Measurements from ENCODE around the gene GABRB2. TPM values are rescaled to one million over a fixed set of nuclear protein-coding genes. Genes with fewer than 3 reads are reported as not detected.

The GABRB2 gene
- polyA plus RNA-seq, result not detected

GRCh38 chr5:161546470-161547301, at the start of gene GABRB2:
Gene GABRB2 (minus strand): TSS chr5:161546725. CDS start chr5:161546643, 82 bp downstream.
- peaks cover 7 to 13% (median 10%) of the 10 kb centered on the region in 3 donors for H3K4me1 Mint-ChIP-seq
- H3K9me3 Mint-ChIP-seq, result peaks cover 1 to 7% (median 3%) of the 10 kb centered on the region in 3 donors
- peaks cover 1% of the 10 kb centered on the region for H3K36me3 Mint-ChIP-seq
- peak within 1 kb of the TSS; percentile 65 to 94 (median 86) for H3K4me3 Mint-ChIP-seq
- H3K27me3 Mint-ChIP-seq, result peaks cover 41% of the 10 kb centered on the region
- no peak within 1 kb of the TSS for H3K27ac Mint-ChIP-seq

- H3K9me3 Mint-ChIP-seq, result peaks cover 2 to 8% (median 6%) of the 10 kb centered on the region in 3 donors
- H3K36me3 Mint-ChIP-seq, result peaks cover 2% of the 10 kb centered on the region
- H3K4me1 Mint-ChIP-seq, result no peaks in the 10 kb centered on the region
- H3K27ac Mint-ChIP-seq, result no peak overlapping the region
- no peaks in the 10 kb centered on the region for H3K27me3 Mint-ChIP-seq
- H3K4me3 Mint-ChIP-seq, result no peak overlapping the region
These were observed 39.3 kb upstream of the GABRB2 start for GRCh38 chr5:161585798-161586197.

- Mint-ChIP-seq H3K27ac (no peak overlapping the region), H3K9me3 (peaks cover 0 to 5% (median 2%) of the 10 kb centered on the region in 3 donors), H3K4me1 (no peaks in the 10 kb centered on the region), H3K27me3 (no peaks in the 10 kb centered on the region), H3K4me3 (no peak overlapping the region), H3K36me3 (no peaks in the 10 kb centered on the region)
These were observed 34.1 kb upstream of the GABRB2 start for GRCh38 chr5:161580621-161581020.

- H3K27ac Mint-ChIP-seq, result no peak overlapping the region
- H3K36me3 Mint-ChIP-seq, result no peaks in the 10 kb centered on the region
These were observed 26.4 kb upstream of the GABRB2 start for GRCh38 chr5:161572914-161573313.

GRCh38 chr5:161566081-161566480, 19.6 kb upstream of the GABRB2 start:
- Mint-ChIP-seq H3K4me1 (no peaks in the 10 kb centered on the region), H3K4me3 (no peak overlapping the region), H3K9me3 (peaks cover 0 to 6% (median 4%) of the 10 kb centered on the region in 3 donors), H3K27ac (no peak overlapping the region), H3K27me3 (no peaks in the 10 kb centered on the region), H3K36me3 (no peaks in the 10 kb centered on the region)

More at GRCh38 chr5:161572914-161573313, 26.4 kb upstream of the GABRB2 start:
- Mint-ChIP-seq H3K4me3 (no peak overlapping the region), H3K9me3 (peaks cover 2 to 5% (median 3%) of the 10 kb centered on the region in 3 donors), H3K4me1 (no peaks in the 10 kb centered on the region), H3K27me3 (no peaks in the 10 kb centered on the region)

DNA sequence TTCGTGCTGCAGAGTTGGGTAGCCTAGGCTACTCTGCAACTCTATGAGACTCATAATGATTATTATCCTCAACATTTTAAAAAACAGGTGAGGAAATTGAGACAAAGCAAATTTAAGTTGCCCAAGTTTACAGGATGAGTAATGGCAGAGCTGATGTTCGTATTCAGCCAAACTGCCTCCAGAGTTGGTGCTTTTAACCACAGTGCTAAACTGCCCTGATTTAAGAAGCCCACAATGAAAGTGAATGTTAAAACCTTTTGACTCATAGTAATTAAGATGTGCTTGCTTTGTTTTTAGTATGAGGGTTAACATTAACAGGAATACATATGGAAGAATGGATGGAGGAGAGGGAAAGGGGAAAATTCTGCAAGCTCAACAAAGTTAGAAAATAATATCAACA, 15.9 kb upstream of the GABRB2 start:
- H3K9me3 Mint-ChIP-seq, result peaks cover 0 to 4% (median 3%) of the 10 kb centered on the region in 3 donors
- H3K27ac Mint-ChIP-seq, result no peak overlapping the region
- H3K4me3 Mint-ChIP-seq, result no peak overlapping the region
- H3K4me1 Mint-ChIP-seq, result no peaks in the 10 kb centered on the region
- H3K36me3 Mint-ChIP-seq, result no peaks in the 10 kb centered on the region
- no peaks in the 10 kb centered on the region for H3K27me3 Mint-ChIP-seq

DNA sequence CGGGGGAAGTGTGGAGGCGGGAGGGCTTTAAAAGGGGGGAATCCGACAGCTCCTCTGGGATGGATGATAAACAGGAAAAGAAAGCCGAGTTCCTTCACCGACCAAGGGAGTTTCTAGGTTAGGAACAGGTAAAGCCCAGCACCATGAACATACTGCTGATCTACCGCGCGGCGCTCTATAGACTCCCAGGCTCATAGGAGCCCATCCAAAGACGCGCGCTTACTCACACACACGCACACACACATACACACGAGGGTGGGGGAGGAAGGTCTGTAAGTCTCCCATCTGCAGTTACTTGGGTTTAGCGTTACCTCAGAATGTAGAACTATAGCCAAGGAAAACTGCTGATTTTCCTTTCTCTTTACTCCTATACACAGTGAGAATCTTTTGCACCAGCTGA, 2.6 kb upstream of the GABRB2 start:
- Mint-ChIP-seq H3K27me3 (peaks cover 41% of the 10 kb centered on the region), H3K27ac (no peak overlapping the region), H3K4me1 (peaks cover 7 to 13% (median 10%) of the 10 kb centered on the region in 3 donors), H3K9me3 (peaks cover 5 to 10% (median 9%) of the 10 kb centered on the region in 3 donors), H3K36me3 (no peaks in the 10 kb centered on the region), H3K4me3 (peak overlapping the region in 1 of 4 donors; percentile 54)

DNA sequence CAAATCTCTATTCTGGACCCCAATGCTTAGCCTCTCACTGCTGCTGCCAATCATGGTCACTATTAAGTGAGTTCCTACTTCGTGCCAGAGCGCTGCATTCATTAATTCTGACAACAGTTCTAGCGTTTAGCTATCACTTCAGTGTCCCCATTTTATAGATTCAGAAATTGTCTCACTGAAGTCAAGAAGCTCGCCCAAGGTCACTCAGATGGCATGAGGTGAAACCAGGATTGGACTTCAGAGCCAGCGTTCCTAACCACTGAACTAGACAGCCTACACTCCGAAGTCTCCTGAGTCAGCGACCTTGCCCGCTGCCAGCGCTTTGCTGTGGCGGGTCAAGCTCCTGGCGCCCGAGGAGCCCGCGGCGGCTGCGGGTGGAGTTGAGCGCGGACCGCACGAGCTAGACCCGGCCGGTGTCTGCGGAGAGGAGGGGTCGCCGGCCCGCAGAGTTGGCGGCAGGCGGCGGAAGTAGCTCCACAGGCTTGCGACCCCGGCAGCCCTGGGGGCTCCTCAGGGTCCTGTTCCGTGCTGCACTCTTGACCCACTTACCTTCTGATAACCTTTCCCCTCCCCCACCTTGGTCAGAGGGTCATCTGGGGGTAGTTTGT, 2.1 kb upstream of the GABRB2 start:
- Mint-ChIP-seq H3K9me3 (peaks cover 4 to 10% (median 6%) of the 10 kb centered on the region in 3 donors), H3K4me3 (peak overlapping the region in 3 of 4 donors; percentile 5 to 54 (median 16)), H3K36me3 (no peaks in the 10 kb centered on the region), H3K4me1 (peaks cover 7 to 13% (median 10%) of the 10 kb centered on the region in 3 donors), H3K27ac (no peak overlapping the region), H3K27me3 (peaks cover 42% of the 10 kb centered on the region)

DNA sequence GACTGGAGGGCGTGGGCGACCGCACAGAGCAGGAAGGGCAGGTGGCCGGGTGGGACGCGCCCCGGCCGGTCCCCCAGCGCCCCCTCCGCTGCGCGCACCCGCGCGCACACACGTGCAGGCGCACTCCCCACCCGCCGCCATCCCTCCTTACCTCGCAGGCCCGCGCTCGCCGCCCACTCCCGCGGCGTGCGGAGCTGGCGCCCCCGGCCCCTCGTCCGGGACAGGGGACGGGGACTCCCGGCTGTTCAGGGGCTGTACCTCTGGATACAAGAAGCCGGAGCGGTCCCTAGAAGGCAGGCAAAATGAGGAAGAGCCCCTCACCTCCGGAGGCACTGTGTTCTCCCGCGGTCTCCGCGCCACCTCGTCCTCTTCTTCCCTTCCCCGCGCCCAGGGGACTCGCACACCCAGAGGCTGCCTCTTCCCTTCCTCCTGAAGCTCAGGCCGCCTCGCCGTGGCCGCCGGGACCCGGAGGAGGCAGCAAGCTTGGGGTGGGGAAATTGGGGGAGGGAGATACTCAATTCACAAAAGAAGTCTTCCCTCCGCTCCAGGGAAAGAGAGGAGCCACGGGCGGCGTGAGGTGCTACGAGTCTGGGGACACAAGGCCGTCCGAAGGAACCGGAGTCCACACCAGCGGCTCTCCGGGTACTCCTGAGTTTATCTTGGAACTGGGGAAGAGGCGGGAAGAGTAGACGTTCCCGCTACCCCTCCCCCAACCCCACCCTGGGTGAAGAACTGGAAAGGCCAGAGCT, 1.4 kb upstream of the GABRB2 start:
- H3K27me3 Mint-ChIP-seq, result peaks cover 44% of the 10 kb centered on the region

DNA sequence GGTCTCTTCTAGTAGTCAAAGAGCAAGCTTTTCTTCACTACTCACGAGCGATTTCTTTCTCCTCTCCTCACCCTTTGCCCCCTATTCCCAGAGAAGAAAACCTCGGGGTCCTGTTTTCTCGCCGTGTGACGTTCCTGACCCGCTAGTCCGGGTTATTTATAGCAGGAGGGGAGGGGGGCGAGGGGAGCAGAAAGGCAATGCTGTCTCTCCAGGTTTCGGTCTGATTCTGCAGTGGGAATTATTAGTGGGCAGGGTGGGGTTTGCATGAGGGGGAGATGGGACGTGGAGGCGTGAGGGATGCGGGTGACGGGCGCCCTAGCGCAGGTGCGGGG, 847 bp upstream of the GABRB2 start:
- Mint-ChIP-seq H3K36me3 (peaks cover 1% of the 10 kb centered on the region), H3K27me3 (peaks cover 44% of the 10 kb centered on the region), H3K9me3 (peaks cover 4 to 8% (median 6%) of the 10 kb centered on the region in 3 donors), H3K4me1 (peaks cover 7 to 13% (median 10%) of the 10 kb centered on the region in 3 donors), H3K4me3 (peak overlapping the region in 3 of 4 donors; percentile 41 to 94 (median 81)), H3K27ac (no peak overlapping the region)

More for the DNA sequence above, 1.4 kb upstream of the GABRB2 start:
- Mint-ChIP-seq H3K27ac (no peak overlapping the region), H3K36me3 (peaks cover 1% of the 10 kb centered on the region), H3K4me3 (peak overlapping the region in 3 of 4 donors; percentile 41 to 94 (median 81)), H3K4me1 (peaks cover 7 to 13% (median 10%) of the 10 kb centered on the region in 3 donors), H3K9me3 (peaks cover 4 to 10% (median 6%) of the 10 kb centered on the region in 3 donors)

DNA sequence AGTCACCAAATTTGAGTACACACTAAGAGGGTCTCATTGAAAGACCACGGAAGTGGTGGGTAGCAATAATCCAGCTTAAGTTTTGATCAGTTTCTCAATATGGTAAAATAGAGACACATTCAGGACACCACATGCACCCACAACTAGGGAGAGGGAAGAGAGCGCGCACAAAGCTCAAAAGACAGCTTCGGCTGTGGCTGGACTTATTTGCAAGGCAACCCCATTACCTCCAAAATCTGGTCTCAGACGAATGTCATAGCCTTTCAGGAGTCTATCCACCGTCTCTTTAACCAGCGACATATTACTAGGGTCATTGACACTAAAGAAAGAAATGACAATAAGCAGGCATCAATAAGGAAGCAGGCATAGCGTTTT, 443 bp downstream of the GABRB2 start:
- peaks cover 0 to 7% (median 3%) of the 10 kb centered on the region in 3 donors for H3K9me3 Mint-ChIP-seq
- peak overlapping the region; percentile 65 to 94 (median 86) for H3K4me3 Mint-ChIP-seq
- peaks cover 1% of the 10 kb centered on the region for H3K36me3 Mint-ChIP-seq
- H3K27ac Mint-ChIP-seq, result no peak overlapping the region
- H3K27me3 Mint-ChIP-seq, result peaks cover 41% of the 10 kb centered on the region
- H3K4me1 Mint-ChIP-seq, result peaks cover 7 to 13% (median 10%) of the 10 kb centered on the region in 3 donors

GRCh38 chr5:161545344-161546094, 1.0 kb downstream of the GABRB2 start:
- peaks cover 42% of the 10 kb centered on the region for H3K27me3 Mint-ChIP-seq
- H3K9me3 Mint-ChIP-seq, result peaks cover 0 to 5% (median under 1%) of the 10 kb centered on the region in 3 donors
- H3K4me3 Mint-ChIP-seq, result peak overlapping the region in 3 of 4 donors; percentile 65 to 94 (median 93)
- H3K27ac Mint-ChIP-seq, result no peak overlapping the region
- H3K4me1 Mint-ChIP-seq, result peaks cover 7 to 13% (median 10%) of the 10 kb centered on the region in 3 donors
- H3K36me3 Mint-ChIP-seq, result peaks cover 1% of the 10 kb centered on the region

- H3K4me3 Mint-ChIP-seq, result no peak overlapping the region
- H3K36me3 Mint-ChIP-seq, result peaks cover 1% of the 10 kb centered on the region
- H3K4me1 Mint-ChIP-seq, result peaks cover 7 to 13% (median 10%) of the 10 kb centered on the region in 3 donors
These were observed 2.2 kb downstream of the GABRB2 start for GRCh38 chr5:161544350-161544765.

GRCh38 chr5:161539016-161539415, 7.5 kb downstream of the GABRB2 start:
- Mint-ChIP-seq H3K27me3 (peaks cover 3% of the 10 kb centered on the region), H3K36me3 (peaks cover 1% of the 10 kb centered on the region), H3K9me3 (peaks cover 0 to 6% (median 2%) of the 10 kb centered on the region in 3 donors), H3K4me3 (no peak overlapping the region), H3K27ac (no peak overlapping the region), H3K4me1 (no peaks in the 10 kb centered on the region)

More at GRCh38 chr5:161544350-161544765, 2.2 kb downstream of the GABRB2 start:
- Mint-ChIP-seq H3K27ac (no peak overlapping the region), H3K9me3 (peaks cover 0 to 6% (median 1%) of the 10 kb centered on the region in 3 donors), H3K27me3 (peaks cover 40% of the 10 kb centered on the region)

Measured in IgD-negative memory B cell (primary cell).